ENCODE results near the gene SPINT4. TPM values are rescaled to one million over a fixed set of nuclear protein-coding genes. Genes with fewer than 3 reads are reported as not detected.
"Not testable (repeated sequence)": the region's sequence is repeated elsewhere in the genome, so short reads cannot be mapped to it uniquely, and the experiment has no call there.

Gene SPINT4
- total RNA-seq, 1 experiment from 2014 or later = not detected

DNA sequence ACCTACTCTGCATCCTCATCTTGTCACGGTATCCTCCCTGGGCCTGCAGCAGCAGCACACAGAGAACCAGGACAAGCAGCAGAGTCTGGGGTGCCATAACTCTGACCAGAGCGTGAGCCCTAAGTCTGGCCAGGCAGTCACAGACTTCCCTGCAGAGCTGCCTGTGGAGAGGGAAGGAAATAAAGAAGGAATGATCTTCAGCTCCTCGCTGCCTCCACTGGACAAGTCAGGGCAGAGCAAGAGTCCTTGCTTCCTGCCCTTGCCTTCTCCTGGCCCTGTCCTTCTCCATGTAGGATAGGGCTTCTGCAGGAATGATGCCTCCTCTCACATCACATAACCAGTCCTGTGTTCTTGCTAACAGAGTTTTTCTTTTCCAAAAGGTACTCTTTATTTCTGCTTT, 36.3 kb upstream of the SPINT4 start:
- TF ChIP-seq, protein P1, sequence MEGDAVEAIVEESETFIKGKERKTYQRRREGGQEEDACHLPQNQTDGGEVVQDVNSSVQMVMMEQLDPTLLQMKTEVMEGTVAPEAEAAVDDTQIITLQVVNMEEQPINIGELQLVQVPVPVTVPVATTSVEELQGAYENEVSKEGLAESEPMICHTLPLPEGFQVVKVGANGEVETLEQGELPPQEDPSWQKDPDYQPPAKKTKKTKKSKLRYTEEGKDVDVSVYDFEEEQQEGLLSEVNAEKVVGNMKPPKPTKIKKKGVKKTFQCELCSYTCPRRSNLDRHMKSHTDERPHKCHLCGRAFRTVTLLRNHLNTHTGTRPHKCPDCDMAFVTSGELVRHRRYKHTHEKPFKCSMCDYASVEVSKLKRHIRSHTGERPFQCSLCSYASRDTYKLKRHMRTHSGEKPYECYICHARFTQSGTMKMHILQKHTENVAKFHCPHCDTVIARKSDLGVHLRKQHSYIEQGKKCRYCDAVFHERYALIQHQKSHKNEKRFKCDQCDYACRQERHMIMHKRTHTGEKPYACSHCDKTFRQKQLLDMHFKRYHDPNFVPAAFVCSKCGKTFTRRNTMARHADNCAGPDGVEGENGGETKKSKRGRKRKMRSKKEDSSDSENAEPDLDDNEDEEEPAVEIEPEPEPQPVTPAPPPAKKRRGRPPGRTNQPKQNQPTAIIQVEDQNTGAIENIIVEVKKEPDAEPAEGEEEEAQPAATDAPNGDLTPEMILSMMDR (IDR thresholded peaks at IDR 0.05; ENCODE audit: insufficient read depth in 1 of 2, low read depth in 1 of 2, low read length in 1 of 2, severe bottlenecking in 1 of 2, unreplicated experiment in 1 of 2) = peak in 1 of 2 experiments; percentile 52
- no peaks in the 10 kb centered on the region for H3K4me1 Mint-ChIP-seq (ENCODE audit: low read depth, unreplicated experiment)
- no peak overlapping the region for H3K4me3 Mint-ChIP-seq (ENCODE audit: unreplicated experiment)
- peaks cover 2% of the 10 kb centered on the region; the same call in 1 of the 2 replicates for H3K27me3 ChIP-seq (replicated peaks; ENCODE audit: control insufficient read depth, insufficient read depth, low read length)
- H3K27me3 Mint-ChIP-seq (ENCODE audit: insufficient read depth, unreplicated experiment) = peaks cover 13% of the 10 kb centered on the region
- no peaks in the 10 kb centered on the region for H3K4me1 ChIP-seq
- peak; percentile 55 to 57 for DNase-seq
- H3K36me3 ChIP-seq (ENCODE audit: control insufficient read depth, insufficient read depth, low read length) = no peaks in the 10 kb centered on the region
- BruUV-seq (replicated peaks) = no TSS peak
- no peaks in the 10 kb centered on the region for H3K36me3 Mint-ChIP-seq (ENCODE audit: insufficient read depth, unreplicated experiment)
- H3K4me3 ChIP-seq (ENCODE audit: low read depth, low read length) = no peak overlapping the region
- POLR2A ChIA-PET = no interaction called here
- peaks cover 6% of the 10 kb centered on the region for H3K9me3 Mint-ChIP-seq (ENCODE audit: unreplicated experiment)
- H3K27ac Mint-ChIP-seq (ENCODE audit: unreplicated experiment) = no peak overlapping the region
- intact Hi-C loops (cut with micrococcal nuclease; ENCODE audit: unreplicated experiment) = loop anchor here (5.0 kb wide), 1 partner anchor 94 kb away; no protein-coding TSS in a partner anchor
- H3K9me3 ChIP-seq = no peaks in the 10 kb centered on the region
- CTCF ChIA-PET = interaction anchor here (0.9 to 1.2 kb wide), 2 partner anchors 56 to 85 kb away, joined by 6 to 8 read pairs; partner anchors contain the start of gene WFDC10A

DNA sequence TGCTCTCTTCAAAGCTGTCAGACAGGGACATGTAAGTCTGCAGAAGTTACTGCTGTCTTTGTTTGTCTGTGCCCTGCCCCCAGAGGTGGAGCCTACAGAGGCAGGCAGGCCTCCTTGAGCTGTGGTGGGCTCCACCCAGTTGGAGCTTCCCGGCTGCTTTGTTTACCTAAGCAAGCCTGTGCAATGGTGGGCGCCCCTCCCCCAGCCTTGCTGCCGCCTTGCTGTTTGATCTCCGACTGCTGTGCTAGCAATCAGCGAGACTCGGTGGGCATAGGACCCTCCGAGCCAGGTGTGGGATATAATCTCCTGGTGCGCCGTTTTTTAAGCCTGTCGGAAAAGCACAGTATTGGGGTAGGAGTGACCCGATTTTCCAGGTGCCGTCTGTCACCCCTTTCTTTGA, 28.8 kb upstream of the SPINT4 start:
- DNase-seq; H3K9me3 Mint-ChIP-seq (ENCODE audit: unreplicated experiment); intact Hi-C loops (cut with micrococcal nuclease; ENCODE audit: unreplicated experiment); H3K9me3 ChIP-seq; H3K4me3 Mint-ChIP-seq (ENCODE audit: unreplicated experiment); POLR2A ChIA-PET; BruUV-seq (replicated peaks); H3K36me3 Mint-ChIP-seq (ENCODE audit: insufficient read depth, unreplicated experiment); H3K4me1 Mint-ChIP-seq (ENCODE audit: low read depth, unreplicated experiment); H3K27ac Mint-ChIP-seq (ENCODE audit: unreplicated experiment); CTCF ChIA-PET; H3K36me3 ChIP-seq (ENCODE audit: control insufficient read depth, insufficient read depth, low read length); H3K4me1 ChIP-seq; H3K4me3 ChIP-seq (ENCODE audit: low read depth, low read length); H3K27me3 ChIP-seq (replicated peaks; ENCODE audit: control insufficient read depth, insufficient read depth, low read length): not testable (repeated sequence)
- peaks cover 20% of the 10 kb centered on the region for H3K27me3 Mint-ChIP-seq (ENCODE audit: insufficient read depth, unreplicated experiment)

DNA sequence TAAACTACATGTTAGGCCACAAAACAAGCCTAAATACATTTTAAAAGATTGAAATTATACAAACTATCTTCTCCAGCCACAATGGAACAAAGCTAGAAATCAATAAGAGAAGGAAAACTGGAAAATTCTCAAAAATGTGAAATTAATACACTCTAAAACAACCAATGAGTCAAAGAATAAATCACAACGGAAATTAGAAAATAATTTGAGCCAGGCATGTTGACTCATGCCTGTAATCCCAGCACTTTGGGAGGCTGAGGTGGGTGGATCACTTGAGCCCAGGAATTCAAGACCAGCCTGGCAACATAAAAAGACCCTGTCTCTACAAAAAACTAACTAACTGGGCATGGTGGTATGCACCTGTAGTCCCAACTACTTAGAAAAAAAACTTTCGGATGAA, 26.7 kb upstream of the SPINT4 start:
- Histone ChIP-seq H3K4me3 (ENCODE audit: low read depth, low read length) (no peak overlapping the region), H3K4me1 (no peaks in the 10 kb centered on the region), H3K36me3 (ENCODE audit: control insufficient read depth, insufficient read depth, low read length) (no peaks in the 10 kb centered on the region), H3K27me3 (replicated peaks; ENCODE audit: control insufficient read depth, insufficient read depth, low read length) (no peaks in the 10 kb centered on the region), H3K9me3 (no peaks in the 10 kb centered on the region)
- intact Hi-C loops (cut with micrococcal nuclease; ENCODE audit: unreplicated experiment) = no loop called here
- no peaks in the 10 kb centered on the region for H3K36me3 Mint-ChIP-seq (ENCODE audit: insufficient read depth, unreplicated experiment)
- no peak overlapping the region for H3K27ac Mint-ChIP-seq (ENCODE audit: unreplicated experiment)
- H3K27me3 Mint-ChIP-seq (ENCODE audit: insufficient read depth, unreplicated experiment) = peaks cover 19% of the 10 kb centered on the region
- H3K9me3 Mint-ChIP-seq (ENCODE audit: unreplicated experiment) = peaks cover 7% of the 10 kb centered on the region
- TF ChIP-seq, protein P1 (IDR thresholded peaks at IDR 0.05; ENCODE audit: insufficient read depth in 1 of 2, low read depth in 1 of 2, low read length in 1 of 2, severe bottlenecking in 1 of 2, unreplicated experiment in 1 of 2) = no peak
- POLR2A ChIA-PET = no interaction called here
- CTCF ChIA-PET = no interaction called here
- H3K4me1 Mint-ChIP-seq (ENCODE audit: low read depth, unreplicated experiment) = peaks cover 8% of the 10 kb centered on the region
- H3K4me3 Mint-ChIP-seq (ENCODE audit: unreplicated experiment) = no peak overlapping the region
- DNase-seq = no peak
- BruUV-seq (replicated peaks) = no TSS peak

DNA sequence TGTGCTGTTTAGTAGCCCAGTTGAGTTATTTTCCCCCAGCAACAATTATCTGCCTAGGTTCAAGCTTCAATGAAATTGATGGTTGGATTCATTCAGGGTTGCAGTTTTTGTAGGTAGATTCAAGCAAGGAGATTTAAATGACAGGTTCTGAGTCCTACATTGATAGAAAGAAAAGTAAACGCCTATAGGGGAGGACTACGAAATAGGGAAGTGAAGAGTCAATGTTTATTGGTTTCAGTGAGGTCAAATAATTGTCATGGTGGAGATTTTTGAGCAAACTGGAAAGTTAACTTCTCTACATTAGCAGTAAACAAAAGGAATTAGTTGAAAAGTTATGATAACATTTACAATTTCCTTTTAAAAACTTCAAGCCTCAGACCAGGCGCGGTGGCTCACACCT, 21.0 kb upstream of the SPINT4 start:
- H3K36me3 ChIP-seq (ENCODE audit: control insufficient read depth, insufficient read depth, low read length) = no peaks in the 10 kb centered on the region
- H3K4me3 ChIP-seq (ENCODE audit: low read depth, low read length) = no peak overlapping the region
- no peak for DNase-seq
- POLR2A ChIA-PET = no interaction called here
- TF ChIP-seq, protein P1 (IDR thresholded peaks at IDR 0.05; ENCODE audit: insufficient read depth in 1 of 2, low read depth in 1 of 2, low read length in 1 of 2, severe bottlenecking in 1 of 2, unreplicated experiment in 1 of 2) = no peak
- Mint-ChIP-seq H3K27ac (ENCODE audit: unreplicated experiment) (no peak overlapping the region), H3K4me3 (ENCODE audit: unreplicated experiment) (no peak overlapping the region), H3K36me3 (ENCODE audit: insufficient read depth, unreplicated experiment) (no peaks in the 10 kb centered on the region), H3K4me1 (ENCODE audit: low read depth, unreplicated experiment) (no peaks in the 10 kb centered on the region), H3K27me3 (ENCODE audit: insufficient read depth, unreplicated experiment) (peaks cover 17% of the 10 kb centered on the region), H3K9me3 (ENCODE audit: unreplicated experiment) (no peaks in the 10 kb centered on the region)
- no TSS peak for BruUV-seq (replicated peaks)
- H3K4me1 ChIP-seq = no peaks in the 10 kb centered on the region
- CTCF ChIA-PET = no interaction called here
- H3K27me3 ChIP-seq (replicated peaks; ENCODE audit: control insufficient read depth, insufficient read depth, low read length) = 0 out of 2 replicates have a peak, but pooled peaks cover 2% of the 10 kb centered on the region
- intact Hi-C loops (cut with micrococcal nuclease; ENCODE audit: unreplicated experiment) = no loop called here
- H3K9me3 ChIP-seq = no peaks in the 10 kb centered on the region
